Astrocyte of the cerebellum (primary cell): Measurements from ENCODE around the gene TRPV5.

ENCODE experiments used
- DNase-seq: peaks from one replicate; pipeline ENCODE4 v3.0.0-alpha.2; 2011; ENCODE audit warnings: low read depth
- H3K4me3 ChIP-seq: 2 replicates; pipeline ENCODE4 v1.5.1; 2011; ENCODE audit warnings: mild to moderate bottlenecking, low read depth, low read length, moderate library complexity
- CTCF ChIP-seq: IDR thresholded peaks from 2 replicates; pipeline ENCODE4 v1.5.1; 2012; ENCODE audit warnings: low read length, low read depth, moderate library complexity, mild to moderate bottlenecking; ENCODE audit errors: missing control alignments
- in situ Hi-C: cut with HindIII; loops from 2 replicates; pipeline ENCODE4 v1.10.0; 2017; ENCODE audit warnings: low sequenced_read_pairs

Gene TRPV5

GRCh38 chr7:142925413-142925812 lies 8.1 kb downstream of the TRPV5 start:
- DNase-seq: no peak
- in situ Hi-C loops: no loop called here
- no peak overlapping the region for H3K4me3 ChIP-seq
- TF ChIP-seq CTCF: no peak

- DNase-seq: no peak
- H3K4me3 ChIP-seq: no peak overlapping the region
- in situ Hi-C loops: no loop called here
- TF ChIP-seq CTCF: no peak
Measured at GRCh38 chr7:142923391-142923790, 10.2 kb downstream of the TRPV5 start.

GRCh38 chr7:142919656-142920055 lies 13.9 kb downstream of the TRPV5 start:
- no peak overlapping the region for H3K4me3 ChIP-seq
- no peak for DNase-seq
- in situ Hi-C loops: loop anchor here (5.0 kb wide), 1 partner anchor 63 kb away; no protein-coding TSS in a partner anchor
- no peak for TF ChIP-seq CTCF

GRCh38 chr7:142918901-142919300 lies 14.6 kb downstream of the TRPV5 start:
- H3K4me3 ChIP-seq: no peak overlapping the region
- no peak for TF ChIP-seq CTCF
- DNase-seq: no peak
- in situ Hi-C loops: loop anchor here (5.0 kb wide), 1 partner anchor 63 kb away; no protein-coding TSS in a partner anchor

GRCh38 chr7:142917447-142917846 lies 16.1 kb downstream of the TRPV5 start:
- no peak for TF ChIP-seq CTCF
- no peak for DNase-seq
- in situ Hi-C loops: loop anchor here (5.0 kb wide), 1 partner anchor 65 kb away; no protein-coding TSS in a partner anchor
- no peak overlapping the region for H3K4me3 ChIP-seq

- no peak overlapping the region for H3K4me3 ChIP-seq
- TF ChIP-seq CTCF: no peak
- in situ Hi-C loops: loop anchor here (5.0 kb wide), 1 partner anchor 66 kb away; no protein-coding TSS in a partner anchor
- DNase-seq: no peak
Measured at GRCh38 chr7:142916508-142916907, 17.0 kb downstream of the TRPV5 start.
